ENCODE measurements around the gene ALAS1.

ALAS1 gene

DNA sequence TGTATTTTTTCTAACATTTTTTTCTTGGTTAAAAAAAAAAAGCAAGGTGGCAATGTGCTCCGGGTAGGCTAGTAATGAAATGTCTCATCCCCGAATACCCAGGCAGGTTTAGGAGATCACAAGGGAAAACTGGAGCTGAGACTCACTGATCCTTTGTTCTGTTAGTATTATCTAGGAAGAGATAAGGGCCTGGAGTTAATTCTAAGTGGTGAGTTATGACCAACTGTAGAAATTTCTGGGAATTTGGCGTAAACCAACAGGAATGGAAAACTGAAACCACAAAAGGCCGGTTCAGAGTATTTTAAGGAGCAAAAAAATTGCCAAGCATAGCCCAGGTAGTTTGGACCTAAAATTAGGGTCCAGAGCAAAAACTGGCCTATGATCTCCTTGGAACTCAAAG is 60.0 kb downstream of the ALAS1 start:
- Histone ChIP-seq H3K27me3 (ENCODE audit: insufficient read depth, low read depth) (no peaks in the 10 kb centered on the region), H3K9ac (no peak overlapping the region), H3K27ac (no peak overlapping the region), H2AFZ (ENCODE audit: low read depth) (no peak overlapping the region), H3K36me3 (ENCODE audit: insufficient read depth) (peaks cover 6% of the 10 kb centered on the region; the same call in 1 of the 2 replicates), H3K4me3 (IDR thresholded peaks at IDR 0.05; ENCODE audit: insufficient read depth, low read depth, low read length) (no peak overlapping the region), H3K4me1 (ENCODE audit: low read depth, poor library complexity, severe bottlenecking) (peaks cover 58% of the 10 kb centered on the region), H3K4me2 (no peak overlapping the region), H3K79me2 (ENCODE audit: insufficient read depth, low read depth) (peaks cover 3% of the 10 kb centered on the region; the same call in 1 of the 2 replicates), H4K20me1 (ENCODE audit: insufficient read depth) (no peaks in the 10 kb centered on the region)
- TF ChIP-seq, protein P1, sequence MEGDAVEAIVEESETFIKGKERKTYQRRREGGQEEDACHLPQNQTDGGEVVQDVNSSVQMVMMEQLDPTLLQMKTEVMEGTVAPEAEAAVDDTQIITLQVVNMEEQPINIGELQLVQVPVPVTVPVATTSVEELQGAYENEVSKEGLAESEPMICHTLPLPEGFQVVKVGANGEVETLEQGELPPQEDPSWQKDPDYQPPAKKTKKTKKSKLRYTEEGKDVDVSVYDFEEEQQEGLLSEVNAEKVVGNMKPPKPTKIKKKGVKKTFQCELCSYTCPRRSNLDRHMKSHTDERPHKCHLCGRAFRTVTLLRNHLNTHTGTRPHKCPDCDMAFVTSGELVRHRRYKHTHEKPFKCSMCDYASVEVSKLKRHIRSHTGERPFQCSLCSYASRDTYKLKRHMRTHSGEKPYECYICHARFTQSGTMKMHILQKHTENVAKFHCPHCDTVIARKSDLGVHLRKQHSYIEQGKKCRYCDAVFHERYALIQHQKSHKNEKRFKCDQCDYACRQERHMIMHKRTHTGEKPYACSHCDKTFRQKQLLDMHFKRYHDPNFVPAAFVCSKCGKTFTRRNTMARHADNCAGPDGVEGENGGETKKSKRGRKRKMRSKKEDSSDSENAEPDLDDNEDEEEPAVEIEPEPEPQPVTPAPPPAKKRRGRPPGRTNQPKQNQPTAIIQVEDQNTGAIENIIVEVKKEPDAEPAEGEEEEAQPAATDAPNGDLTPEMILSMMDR (conservative IDR thresholded peaks at IDR 0.05; ENCODE audit: low read depth, low read length), result no peak

DNA sequence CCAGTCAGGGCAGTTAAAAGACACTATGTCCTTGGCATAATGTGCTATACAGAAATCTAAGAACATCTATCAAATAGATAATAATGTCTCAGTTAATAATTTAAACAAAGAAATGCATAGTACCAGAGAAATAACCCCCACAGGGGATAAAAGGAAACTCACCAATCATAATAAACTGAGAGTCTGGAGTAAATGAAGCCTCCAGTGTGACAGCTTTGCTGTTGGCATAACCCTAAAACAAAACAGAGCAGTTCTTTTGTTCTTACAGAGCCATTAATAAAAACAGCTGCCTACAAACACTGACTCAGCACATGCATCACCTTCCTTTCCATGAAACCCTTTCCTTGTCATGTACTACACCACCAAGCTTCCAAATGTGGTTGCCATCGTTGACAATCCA is 61.1 kb downstream of the ALAS1 start:
- Histone ChIP-seq H3K27ac (no peak overlapping the region), H3K79me2 (ENCODE audit: insufficient read depth, low read depth) (peaks cover 14% of the 10 kb centered on the region; the same call in 1 of the 2 replicates)

DNA sequence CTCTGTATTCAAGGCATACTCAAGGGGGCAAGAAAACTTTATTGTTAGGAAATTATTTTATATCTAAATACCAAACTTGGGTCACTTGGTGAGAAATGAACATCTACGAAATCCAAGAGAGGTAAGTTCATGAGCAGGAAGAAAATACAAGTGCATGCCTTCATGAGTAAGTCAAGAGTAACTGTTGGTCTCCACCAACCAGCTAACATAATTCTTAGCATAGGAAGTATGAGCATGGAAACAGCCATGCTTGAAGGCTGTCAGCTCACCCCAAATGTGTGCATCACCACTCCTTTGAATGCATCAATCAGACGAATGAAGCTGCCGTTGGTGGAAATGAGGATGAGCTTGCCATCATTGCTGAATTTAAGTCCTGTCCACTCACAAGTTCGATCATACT is 61.5 kb downstream of the ALAS1 start:
- Histone ChIP-seq H2AFZ (ENCODE audit: low read depth) (no peak overlapping the region), H3K4me3 (IDR thresholded peaks at IDR 0.05; ENCODE audit: insufficient read depth, low read depth, low read length) (no peak overlapping the region), H3K27ac (no peak overlapping the region), H3K79me2 (ENCODE audit: insufficient read depth, low read depth) (peaks cover 14% of the 10 kb centered on the region; the same call in 1 of the 2 replicates), H3K36me3 (ENCODE audit: insufficient read depth) (peaks cover 6% of the 10 kb centered on the region; the same call in 1 of the 2 replicates), H3K27me3 (ENCODE audit: insufficient read depth, low read depth) (no peaks in the 10 kb centered on the region), H4K20me1 (ENCODE audit: insufficient read depth) (no peaks in the 10 kb centered on the region), H3K9ac (no peak overlapping the region), H3K4me2 (no peak overlapping the region), H3K4me1 (ENCODE audit: low read depth, poor library complexity, severe bottlenecking) (peaks cover 58% of the 10 kb centered on the region)
- TF ChIP-seq, protein P1 (conservative IDR thresholded peaks at IDR 0.05; ENCODE audit: low read depth, low read length), result no peak

More for the DNA sequence above, 61.1 kb downstream of the ALAS1 start:
- H2AFZ ChIP-seq (ENCODE audit: low read depth), result no peak overlapping the region
- no peak overlapping the region for H3K9ac ChIP-seq
- H3K4me2 ChIP-seq, result no peak overlapping the region
- no peaks in the 10 kb centered on the region for H3K27me3 ChIP-seq (ENCODE audit: insufficient read depth, low read depth)
- peaks cover 6% of the 10 kb centered on the region; the same call in 1 of the 2 replicates for H3K36me3 ChIP-seq (ENCODE audit: insufficient read depth)
- H4K20me1 ChIP-seq (ENCODE audit: insufficient read depth), result no peaks in the 10 kb centered on the region
- TF ChIP-seq, protein P1 (conservative IDR thresholded peaks at IDR 0.05; ENCODE audit: low read depth, low read length), result no peak
- peaks cover 58% of the 10 kb centered on the region for H3K4me1 ChIP-seq (ENCODE audit: low read depth, poor library complexity, severe bottlenecking)
- no peak overlapping the region for H3K4me3 ChIP-seq (IDR thresholded peaks at IDR 0.05; ENCODE audit: insufficient read depth, low read depth, low read length)

DNA sequence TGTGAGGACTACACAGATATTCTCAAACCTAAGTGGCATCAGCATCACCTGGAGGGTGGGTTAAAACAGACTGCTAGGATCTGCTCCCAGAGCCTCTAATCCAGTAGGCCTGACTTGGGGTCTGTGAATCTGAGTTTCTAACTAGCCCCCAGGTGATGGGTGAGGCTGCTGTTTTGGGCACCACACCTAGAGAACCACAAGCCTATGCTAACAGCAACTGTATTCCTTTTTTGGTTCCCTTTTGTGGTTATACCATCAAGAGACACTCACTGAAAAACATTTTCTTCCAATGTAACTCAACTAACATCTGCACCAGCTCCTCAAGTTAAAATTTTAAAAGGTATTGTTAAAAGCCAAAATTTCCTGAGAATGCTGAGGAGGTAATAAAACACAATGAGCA is 64.5 kb downstream of the ALAS1 start:
- Histone ChIP-seq H3K9ac (no peak overlapping the region), H3K79me2 (ENCODE audit: insufficient read depth, low read depth) (peaks cover 26% of the 10 kb centered on the region; the same call in 1 of the 2 replicates), H3K4me2 (no peak overlapping the region), H2AFZ (ENCODE audit: low read depth) (no peak overlapping the region), H3K27ac (no peak overlapping the region), H4K20me1 (ENCODE audit: insufficient read depth) (no peaks in the 10 kb centered on the region), H3K27me3 (ENCODE audit: insufficient read depth, low read depth) (no peaks in the 10 kb centered on the region), H3K4me3 (IDR thresholded peaks at IDR 0.05; ENCODE audit: insufficient read depth, low read depth, low read length) (no peak overlapping the region), H3K4me1 (ENCODE audit: low read depth, poor library complexity, severe bottlenecking) (peaks cover 47% of the 10 kb centered on the region), H3K36me3 (ENCODE audit: insufficient read depth) (peaks cover 3% of the 10 kb centered on the region; the same call in 1 of the 2 replicates)
- TF ChIP-seq, protein P1 (conservative IDR thresholded peaks at IDR 0.05; ENCODE audit: low read depth, low read length), result no peak

Data from KMS-11 (cell line).